Fibroblast of gingiva (primary cell): ENCODE measurements around the gene CDCA7L.
"Not testable (repeated sequence)": the region's sequence is repeated elsewhere in the genome, so short reads cannot be mapped to it uniquely, and the experiment has no call there.

ENCODE experiments used
- DNase-seq: peaks from one replicate; pipeline ENCODE4 v3.0.0-alpha.2; 2011; ENCODE audit warnings: low read depth

The CDCA7L gene

GRCh38 chr7:21943436-21943835 lies 2.3 kb downstream of the CDCA7L start:
- no peak for DNase-seq

- DNase-seq = no peak
Measured at GRCh38 chr7:21942955-21943354, 2.7 kb downstream of the CDCA7L start.

GRCh38 chr7:21941611-21942141 lies 4.0 kb downstream of the CDCA7L start:
- DNase-seq = no peak

GRCh38 chr7:21939858-21940372 lies 5.8 kb downstream of the CDCA7L start:
- no peak for DNase-seq

GRCh38 chr7:21939136-21939857 lies 6.4 kb downstream of the CDCA7L start:
- peak; percentile 36 for DNase-seq

- no peak for DNase-seq
Measured at GRCh38 chr7:21938463-21938862, 7.2 kb downstream of the CDCA7L start.

GRCh38 chr7:21934808-21935207 lies 10.9 kb downstream of the CDCA7L start:
- DNase-seq = no peak

GRCh38 chr7:21933293-21933692 lies 12.4 kb downstream of the CDCA7L start:
- DNase-seq = not testable (repeated sequence)

GRCh38 chr7:21927693-21928092 lies 18.0 kb downstream of the CDCA7L start:
- no peak for DNase-seq

- DNase-seq = no peak
Measured at GRCh38 chr7:21926448-21926847, 19.3 kb downstream of the CDCA7L start.

- DNase-seq = no peak
Measured at GRCh38 chr7:21923658-21924057, 22.0 kb downstream of the CDCA7L start.

- no peak for DNase-seq
Measured at GRCh38 chr7:21922605-21923004, 23.1 kb downstream of the CDCA7L start.

- DNase-seq = no peak
Measured at GRCh38 chr7:21920936-21921335, 24.8 kb downstream of the CDCA7L start.

GRCh38 chr7:21918216-21918615 lies 27.5 kb downstream of the CDCA7L start:
- DNase-seq = no peak

GRCh38 chr7:21916629-21917028 lies 29.1 kb downstream of the CDCA7L start:
- DNase-seq = no peak

GRCh38 chr7:21916176-21916575 lies 29.5 kb downstream of the CDCA7L start:
- DNase-seq = no peak

GRCh38 chr7:21915140-21915539 lies 30.6 kb downstream of the CDCA7L start:
- DNase-seq = no peak

GRCh38 chr7:21914671-21915070 lies 31.0 kb downstream of the CDCA7L start:
- DNase-seq = no peak

- no peak for DNase-seq
Measured at GRCh38 chr7:21912931-21913780, 32.5 kb downstream of the CDCA7L start.

GRCh38 chr7:21912305-21912704 lies 33.4 kb downstream of the CDCA7L start:
- DNase-seq = peak; percentile 82

GRCh38 chr7:21911341-21911875 lies 34.3 kb downstream of the CDCA7L start:
- DNase-seq = no peak

- DNase-seq = no peak
Measured at GRCh38 chr7:21910253-21910652, 35.4 kb downstream of the CDCA7L start.

- DNase-seq = no peak
Measured at GRCh38 chr7:21908746-21909145, 37.0 kb downstream of the CDCA7L start.
